Effector memory CD8-positive, alpha-beta T cell (primary cell): ENCODE data around the gene TXLNB.
A peak's percentile ranks its signal among the peaks of the same experiment; 100 is the strongest.
"Not testable (repeated sequence)": the region's sequence is repeated elsewhere in the genome, so short reads cannot be mapped to it uniquely, and the experiment has no call there.

Source experiments
- ATAC-seq: fragments of 150-1000 bp; cut with Tn5 transposase; replicated peaks from 2 replicates; pipeline ENCODE4 v1.10.0; 2021; ENCODE audit warnings: mild to moderate bottlenecking, moderate library complexity
- DNase-seq, 3 experiments: peaks; one replicate each; pipeline ENCODE4 v3.0.0; 2021
- H3K27ac Mint-ChIP-seq, 2 donors: one replicate each; pipeline ENCODE4 v1.8.0; 2022; ENCODE audit warnings: mild to moderate bottlenecking in 2 of 2, mixed read lengths in 2 of 2, moderate library complexity in 2 of 2
- H3K27me3 Mint-ChIP-seq, 2 donors: one replicate each; pipeline ENCODE4 v1.8.0; 2022; ENCODE audit warnings: mixed read lengths in 2 of 2
- H3K36me3 Mint-ChIP-seq: one replicate; pipeline ENCODE4 v1.8.0; 2022; ENCODE audit warnings: mild to moderate bottlenecking, moderate library complexity, mixed read lengths; ENCODE audit not compliant: insufficient read depth
- H3K4me1 Mint-ChIP-seq, 2 donors: one replicate each; pipeline ENCODE4 v1.8.0; 2022; ENCODE audit warnings: low read depth in 2 of 2, mixed read lengths in 2 of 2
- H3K4me3 Mint-ChIP-seq, 2 donors: one replicate each; pipeline ENCODE4 v1.8.0; 2022; ENCODE audit warnings: mild to moderate bottlenecking in 2 of 2, mixed read lengths in 2 of 2, moderate library complexity in 2 of 2
- H3K9me3 Mint-ChIP-seq, 2 donors: one replicate each; pipeline ENCODE4 v1.8.0; 2022; ENCODE audit warnings: mixed read lengths in 2 of 2

Gene TXLNB

DNA sequence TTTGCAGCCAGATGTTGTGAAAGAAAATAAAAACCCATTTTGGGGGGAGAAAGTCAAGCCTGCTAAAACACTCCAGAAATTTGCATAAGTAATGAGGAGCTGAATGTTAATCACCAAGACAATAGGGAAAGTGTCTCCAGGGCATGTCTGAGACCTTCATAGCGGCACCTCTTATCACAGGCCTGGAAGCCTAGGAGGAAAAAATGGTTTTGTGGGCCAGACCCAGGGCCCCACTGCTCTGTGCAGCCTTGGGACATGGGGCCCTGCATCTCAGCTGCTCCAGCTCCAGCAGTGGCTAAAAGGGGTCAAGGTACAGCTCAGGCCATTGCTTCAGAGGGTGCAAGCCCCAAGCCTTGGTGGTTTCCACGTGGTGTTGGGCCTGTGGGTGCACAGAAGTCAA lies 57.6 kb downstream of the TXLNB start:
- ATAC-seq, H3K36me3 Mint-ChIP-seq, H3K4me1 Mint-ChIP-seq, H3K27me3 Mint-ChIP-seq, H3K9me3 Mint-ChIP-seq, DNase-seq, H3K4me3 Mint-ChIP-seq, H3K27ac Mint-ChIP-seq: not testable (repeated sequence)

DNA sequence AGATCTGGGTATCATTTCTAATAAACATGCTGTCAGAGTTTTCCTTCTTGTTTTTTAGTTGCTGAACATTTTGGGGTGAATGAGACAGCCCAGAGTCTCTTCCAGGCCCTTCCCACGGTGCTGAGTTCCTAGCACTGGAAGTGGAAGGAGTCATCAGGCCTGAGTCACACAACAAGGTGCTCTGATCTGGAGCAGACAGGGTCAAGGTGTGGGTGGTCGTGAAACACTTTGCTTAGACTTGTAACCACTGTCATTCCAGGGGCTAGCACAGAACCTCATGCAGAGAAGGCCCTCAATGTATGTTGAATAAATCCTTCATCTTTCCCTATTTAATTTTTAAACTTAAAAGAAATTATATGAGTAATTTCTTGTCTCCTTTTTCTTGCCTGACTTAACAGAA lies 60.6 kb downstream of the TXLNB start:
- peaks cover 0 to 3% of the 10 kb centered on the region in 2 donors for H3K4me1 Mint-ChIP-seq
- H3K36me3 Mint-ChIP-seq, result no peaks in the 10 kb centered on the region
- H3K4me3 Mint-ChIP-seq, result no peak overlapping the region
- DNase-seq (no peak), ATAC-seq (no peak)
- no peaks in the 10 kb centered on the region for H3K27me3 Mint-ChIP-seq
- H3K27ac Mint-ChIP-seq, result no peak overlapping the region
- no peaks in the 10 kb centered on the region for H3K9me3 Mint-ChIP-seq

GRCh38 chr6:139230391-139230840 lies 61.4 kb downstream of the TXLNB start:
- Mint-ChIP-seq H3K4me3 (no peak overlapping the region), H3K36me3 (no peaks in the 10 kb centered on the region), H3K4me1 (peaks cover 0 to 3% of the 10 kb centered on the region in 2 donors), H3K27ac (no peak overlapping the region), H3K27me3 (no peaks in the 10 kb centered on the region), H3K9me3 (no peaks in the 10 kb centered on the region)
- ATAC-seq (no peak), DNase-seq (no peak)

- not testable (repeated sequence) for H3K9me3 Mint-ChIP-seq, H3K27ac Mint-ChIP-seq
Measured at GRCh38 chr6:139228387-139228786, 63.4 kb downstream of the TXLNB start.

GRCh38 chr6:139219746-139220145 lies 72.1 kb downstream of the TXLNB start:
- Mint-ChIP-seq H3K4me3 (no peak overlapping the region), H3K9me3 (no peaks in the 10 kb centered on the region), H3K4me1 (peaks cover 8 to 9% of the 10 kb centered on the region in 2 donors), H3K36me3 (no peaks in the 10 kb centered on the region), H3K27me3 (no peaks in the 10 kb centered on the region), H3K27ac (peak overlapping the region; percentile 7 to 44)
- DNase-seq, result no peak
- no peak for ATAC-seq

More at GRCh38 chr6:139228387-139228786, 63.4 kb downstream of the TXLNB start:
- H3K4me3 Mint-ChIP-seq, DNase-seq, H3K4me1 Mint-ChIP-seq, H3K27me3 Mint-ChIP-seq, ATAC-seq, H3K36me3 Mint-ChIP-seq: not testable (repeated sequence)

- DNase-seq, result peak; percentile 48 to 61 (median 60)
- H3K9me3 Mint-ChIP-seq, result no peaks in the 10 kb centered on the region
- peak; percentile 100 for ATAC-seq
- H3K27me3 Mint-ChIP-seq, result no peaks in the 10 kb centered on the region
- peak overlapping the region; percentile 7 to 44 for H3K27ac Mint-ChIP-seq
- peaks cover 8 to 9% of the 10 kb centered on the region in 2 donors for H3K4me1 Mint-ChIP-seq
- peak overlapping the region; percentile 2 to 53 for H3K4me3 Mint-ChIP-seq
- no peaks in the 10 kb centered on the region for H3K36me3 Mint-ChIP-seq
Measured at GRCh38 chr6:139219271-139219729, 72.5 kb downstream of the TXLNB start.

- H3K36me3 Mint-ChIP-seq, ATAC-seq, H3K27me3 Mint-ChIP-seq, H3K27ac Mint-ChIP-seq, H3K9me3 Mint-ChIP-seq, H3K4me3 Mint-ChIP-seq, DNase-seq, H3K4me1 Mint-ChIP-seq: not testable (repeated sequence)
Measured at GRCh38 chr6:139212460-139212859, 79.3 kb downstream of the TXLNB start.

DNA sequence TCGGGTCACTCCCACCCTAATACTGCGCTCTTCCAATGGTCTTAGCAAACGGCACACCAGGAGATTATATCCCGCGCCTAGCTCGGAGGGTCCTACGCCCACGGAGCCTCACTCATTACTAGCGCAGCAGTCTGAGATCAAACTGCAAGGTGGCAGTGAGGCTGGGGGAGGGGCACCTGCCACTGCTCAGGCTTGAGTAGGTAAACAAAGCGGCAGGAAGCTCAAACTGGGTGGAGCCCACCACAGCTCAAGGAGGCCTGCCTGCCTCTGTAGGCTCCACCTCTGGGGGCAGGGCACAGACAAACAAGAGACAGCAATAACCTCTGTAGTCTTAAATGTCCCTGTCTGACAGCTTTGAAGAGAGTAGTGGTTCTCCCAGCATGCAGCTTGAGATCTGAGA lies 81.0 kb downstream of the TXLNB start:
- H3K36me3 Mint-ChIP-seq, DNase-seq, H3K4me1 Mint-ChIP-seq, H3K27ac Mint-ChIP-seq, ATAC-seq, H3K27me3 Mint-ChIP-seq: not testable (repeated sequence)
- peak overlapping the region in 1 of 2 donors; percentile 14 for H3K4me3 Mint-ChIP-seq
- peaks cover 5 to 11% of the 10 kb centered on the region in 2 donors for H3K9me3 Mint-ChIP-seq

DNA sequence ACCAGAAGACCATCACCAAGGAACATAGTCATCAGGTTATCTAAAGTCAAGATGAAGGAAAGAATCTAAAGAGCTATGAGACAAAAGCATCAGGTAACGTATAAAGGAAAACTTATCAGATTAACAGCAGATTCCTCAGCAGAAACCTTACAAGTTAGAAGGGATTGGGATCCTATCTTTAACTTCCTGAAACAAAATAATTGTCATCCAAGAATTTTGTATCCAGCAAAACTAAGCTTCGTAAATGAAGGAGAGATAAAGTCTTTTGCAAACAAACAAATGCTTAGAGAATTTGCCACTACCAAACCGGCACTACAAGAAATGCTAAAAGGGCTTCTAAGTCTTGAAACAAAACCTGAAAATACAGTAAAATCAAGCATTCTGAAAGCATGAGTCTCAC lies 86.0 kb downstream of the TXLNB start:
- Mint-ChIP-seq H3K27me3 (no peaks in the 10 kb centered on the region), H3K36me3 (peaks cover 2% of the 10 kb centered on the region), H3K27ac (no peak overlapping the region), H3K9me3 (peaks cover 6 to 11% of the 10 kb centered on the region in 2 donors), H3K4me3 (no peak overlapping the region), H3K4me1 (peaks cover 0 to 7% of the 10 kb centered on the region in 2 donors)
- ATAC-seq, result no peak
- no peak for DNase-seq

GRCh38 chr6:139204978-139205377 lies 86.8 kb downstream of the TXLNB start:
- Mint-ChIP-seq H3K27ac (no peak overlapping the region), H3K9me3 (peaks cover 6 to 11% of the 10 kb centered on the region in 2 donors), H3K4me3 (no peak overlapping the region), H3K36me3 (no peaks in the 10 kb centered on the region), H3K4me1 (no peaks in the 10 kb centered on the region), H3K27me3 (no peaks in the 10 kb centered on the region)
- DNase-seq, result no peak
- ATAC-seq, result no peak

DNA sequence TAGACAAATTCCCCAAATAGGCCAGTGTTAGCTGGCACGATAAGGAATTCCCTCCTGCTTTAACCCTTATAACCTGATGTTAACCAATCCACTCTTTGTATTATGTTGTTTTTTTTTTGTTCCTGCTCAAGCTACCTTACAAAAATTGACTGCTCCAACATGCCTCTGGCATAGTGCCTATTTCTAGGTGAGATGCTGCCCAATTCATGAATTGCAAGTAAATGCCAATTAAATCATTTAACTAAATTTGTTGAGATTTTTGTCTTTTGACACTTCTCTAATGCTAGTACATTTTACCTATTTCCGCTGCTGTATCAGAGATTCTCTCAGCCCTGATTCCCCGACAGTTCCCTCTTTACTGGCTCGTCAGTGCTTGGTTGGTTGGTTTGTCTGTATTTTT lies 90.4 kb downstream of the TXLNB start:
- Mint-ChIP-seq H3K4me3 (no peak overlapping the region), H3K27me3 (no peaks in the 10 kb centered on the region), H3K9me3 (peaks cover 0 to 1% of the 10 kb centered on the region in 2 donors), H3K4me1 (no peaks in the 10 kb centered on the region), H3K36me3 (no peaks in the 10 kb centered on the region), H3K27ac (no peak overlapping the region)
- ATAC-seq, result no peak
- DNase-seq, result no peak

DNA sequence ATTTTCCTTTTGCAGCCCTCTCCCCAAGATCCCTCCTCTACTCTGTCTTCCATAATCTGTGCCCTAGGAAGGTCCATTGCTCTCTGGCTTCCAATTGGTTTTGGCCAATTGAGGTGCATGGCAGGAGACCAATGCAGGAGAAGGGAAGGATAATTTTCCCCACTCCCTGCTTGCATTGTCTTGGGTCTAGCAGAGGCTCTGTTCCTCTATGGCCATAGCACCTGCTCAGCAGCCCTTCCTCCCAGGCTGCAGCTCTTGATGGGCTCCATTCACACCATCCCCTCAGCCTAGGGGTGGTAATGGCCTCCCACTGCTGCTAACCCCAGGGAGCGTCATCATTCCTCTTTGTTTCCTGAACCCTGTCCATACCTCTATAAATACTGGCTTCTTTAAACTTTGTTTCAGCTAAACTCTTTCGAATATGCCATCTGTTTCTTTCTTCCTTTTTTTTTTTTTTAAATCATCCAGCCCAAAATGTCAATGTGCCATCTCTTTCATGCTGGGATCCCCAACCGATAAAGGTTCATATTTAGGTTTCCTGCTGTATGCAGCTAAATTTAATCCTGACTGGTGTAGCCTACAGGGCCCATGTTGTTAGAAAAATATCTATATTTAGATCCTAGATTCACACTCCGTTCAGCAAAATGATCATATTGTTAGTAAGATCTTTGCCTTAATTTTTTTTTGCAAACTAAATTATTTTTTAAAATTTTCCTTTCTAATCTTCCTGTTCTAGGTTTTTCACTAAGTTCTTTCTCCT lies 93.1 kb downstream of the TXLNB start:
- Mint-ChIP-seq H3K27me3 (no peaks in the 10 kb centered on the region), H3K36me3 (no peaks in the 10 kb centered on the region), H3K9me3 (no peaks in the 10 kb centered on the region), H3K4me3 (no peak overlapping the region), H3K27ac (no peak overlapping the region), H3K4me1 (no peaks in the 10 kb centered on the region)
- DNase-seq (no peak), ATAC-seq (no peak)

DNA sequence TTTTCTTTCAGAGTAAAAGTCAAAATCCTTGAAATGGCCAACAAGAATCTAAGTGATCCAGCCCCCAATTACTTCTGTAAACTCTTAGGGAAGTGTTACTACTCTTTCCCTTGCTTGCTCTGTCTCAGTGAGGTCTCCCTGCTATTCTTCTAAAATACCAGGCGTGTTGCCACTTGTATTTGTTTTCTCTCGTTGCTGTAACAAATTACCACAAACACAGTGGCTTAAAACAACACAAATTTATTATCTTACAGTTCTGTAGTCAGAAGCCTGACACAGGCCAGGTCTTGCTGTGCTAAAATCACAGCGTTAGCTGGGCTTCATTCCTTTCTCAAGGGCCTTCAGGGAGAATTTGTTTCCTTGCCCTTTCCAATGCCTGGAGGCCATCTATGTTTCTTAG lies 97.1 kb downstream of the TXLNB start:
- H3K27ac Mint-ChIP-seq, result no peak overlapping the region
- H3K9me3 Mint-ChIP-seq, result no peaks in the 10 kb centered on the region
- H3K4me1 Mint-ChIP-seq, result no peaks in the 10 kb centered on the region
- H3K36me3 Mint-ChIP-seq, result no peaks in the 10 kb centered on the region
- no peak for DNase-seq
- no peak for ATAC-seq
- no peak overlapping the region for H3K4me3 Mint-ChIP-seq
- no peaks in the 10 kb centered on the region for H3K27me3 Mint-ChIP-seq
